Activated effector memory CD4-positive, alpha-beta T cell treated with anti-CD3 and anti-CD28 coated beads, Interleukin-2, amount 50 U/mL, for 16 hours (primary cell): ENCODE results near the gene CHAMP1.
"Not testable (repeated sequence)": the region's sequence is repeated elsewhere in the genome, so short reads cannot be mapped to it uniquely, and the experiment has no call there.

Source experiments
- DNase-seq: peaks from one replicate; pipeline ENCODE4 v3.0.0-alpha.2; 2020

CHAMP1 gene

GRCh38 chr13:114303700-114304327 lies 10.5 kb upstream of the CHAMP1 start:
- peak; percentile 44 for DNase-seq

GRCh38 chr13:114304346-114305034 lies 9.8 kb upstream of the CHAMP1 start:
- peak; percentile 25 for DNase-seq

- no peak for DNase-seq
Observed at GRCh38 chr13:114309086-114309485, 5.2 kb upstream of the CHAMP1 start.

GRCh38 chr13:114309806-114310410 lies 4.4 kb upstream of the CHAMP1 start:
- DNase-seq: peak; percentile 39

- no peak for DNase-seq
Observed at GRCh38 chr13:114310956-114311355, 3.3 kb upstream of the CHAMP1 start.

GRCh38 chr13:114311387-114311786 lies 2.9 kb upstream of the CHAMP1 start:
- DNase-seq: no peak

- no peak for DNase-seq
Observed at GRCh38 chr13:114311908-114312307, 2.4 kb upstream of the CHAMP1 start.

GRCh38 chr13:114313061-114313860 lies 1.0 kb upstream of the CHAMP1 start:
- peak; percentile 65 for DNase-seq

- no peak for DNase-seq
Observed at GRCh38 chr13:114315074-114315785, 927 bp downstream of the CHAMP1 start.

GRCh38 chr13:114318624-114319023 lies 4.3 kb downstream of the CHAMP1 start:
- no peak for DNase-seq

- DNase-seq: no peak
Observed at GRCh38 chr13:114319441-114319913, 5.2 kb downstream of the CHAMP1 start.

GRCh38 chr13:114320065-114320464 lies 5.8 kb downstream of the CHAMP1 start:
- DNase-seq: no peak

GRCh38 chr13:114321256-114321655 lies 7.0 kb downstream of the CHAMP1 start:
- DNase-seq: no peak

GRCh38 chr13:114323349-114323748 lies 9.0 kb downstream of the CHAMP1 start:
- DNase-seq: no peak

- no peak for DNase-seq
Observed at GRCh38 chr13:114324334-114324733, 10.0 kb downstream of the CHAMP1 start.

GRCh38 chr13:114325729-114326128 lies 11.4 kb downstream of the CHAMP1 start:
- DNase-seq: no peak

GRCh38 chr13:114328034-114328433 lies 13.7 kb downstream of the CHAMP1 start:
- DNase-seq: no peak

GRCh38 chr13:114328595-114328994 lies 14.3 kb downstream of the CHAMP1 start:
- no peak for DNase-seq

- DNase-seq: no peak
Observed at GRCh38 chr13:114330086-114330485, 15.8 kb downstream of the CHAMP1 start.

GRCh38 chr13:114333881-114334280 lies 19.6 kb downstream of the CHAMP1 start:
- not testable (repeated sequence) for DNase-seq

- DNase-seq: no peak
Observed at GRCh38 chr13:114334305-114335053, 20.2 kb downstream of the CHAMP1 start.

GRCh38 chr13:114336457-114336856 lies 22.2 kb downstream of the CHAMP1 start:
- DNase-seq: not testable (repeated sequence)
